ENCODE measurements around the gene C1QC. TPM values are rescaled to one million over a fixed set of nuclear protein-coding genes. Genes with fewer than 3 reads are reported as not detected.
"Not testable (repeated sequence)": the region's sequence is repeated elsewhere in the genome, so short reads cannot be mapped to it uniquely, and the experiment has no call there.

C1QC gene
- total RNA-seq, 1 donor from 2014 or later = not detected

GRCh38 chr1:22662986-22663408 lies 19.6 kb downstream of the C1QC start:
- Mint-ChIP-seq H3K4me1 (ENCODE audit: unreplicated experiment) (no peaks in the 10 kb centered on the region), H3K36me3 (ENCODE audit: unreplicated experiment) (no peaks in the 10 kb centered on the region), H3K27me3 (ENCODE audit: unreplicated experiment) (peaks cover 65% of the 10 kb centered on the region), H3K9me3 (ENCODE audit: unreplicated experiment) (no peaks in the 10 kb centered on the region), H3K27ac (ENCODE audit: unreplicated experiment) (no peak overlapping the region), H3K4me3 (ENCODE audit: unreplicated experiment) (no peak overlapping the region)
- no peak for DNase-seq (ENCODE audit: extremely low spot score, unreplicated experiment)
- TF ChIP-seq CTCF (IDR thresholded peaks at IDR 0.05) = no peak

- DNase-seq (ENCODE audit: extremely low spot score, unreplicated experiment) = no peak
- no peaks in the 10 kb centered on the region for H3K36me3 Mint-ChIP-seq (ENCODE audit: unreplicated experiment)
- H3K27me3 Mint-ChIP-seq (ENCODE audit: unreplicated experiment) = peaks cover 67% of the 10 kb centered on the region
- no peak overlapping the region for H3K4me3 Mint-ChIP-seq (ENCODE audit: unreplicated experiment)
- no peak overlapping the region for H3K27ac Mint-ChIP-seq (ENCODE audit: unreplicated experiment)
- H3K9me3 Mint-ChIP-seq (ENCODE audit: unreplicated experiment) = no peaks in the 10 kb centered on the region
- H3K4me1 Mint-ChIP-seq (ENCODE audit: unreplicated experiment) = no peaks in the 10 kb centered on the region
- TF ChIP-seq CTCF (IDR thresholded peaks at IDR 0.05) = peak; percentile 64
Measured at GRCh38 chr1:22665752-22666151, 22.3 kb downstream of the C1QC start.

GRCh38 chr1:22666412-22666811 lies 23.0 kb downstream of the C1QC start:
- Mint-ChIP-seq H3K36me3 (ENCODE audit: unreplicated experiment) (no peaks in the 10 kb centered on the region), H3K27ac (ENCODE audit: unreplicated experiment) (no peak overlapping the region), H3K4me3 (ENCODE audit: unreplicated experiment) (no peak overlapping the region), H3K9me3 (ENCODE audit: unreplicated experiment) (no peaks in the 10 kb centered on the region), H3K27me3 (ENCODE audit: unreplicated experiment) (peaks cover 71% of the 10 kb centered on the region), H3K4me1 (ENCODE audit: unreplicated experiment) (no peaks in the 10 kb centered on the region)
- TF ChIP-seq CTCF (IDR thresholded peaks at IDR 0.05) = no peak
- DNase-seq (ENCODE audit: extremely low spot score, unreplicated experiment) = no peak

GRCh38 chr1:22668840-22669239 lies 25.4 kb downstream of the C1QC start:
- H3K27me3 Mint-ChIP-seq (ENCODE audit: unreplicated experiment) = peaks cover 75% of the 10 kb centered on the region
- H3K27ac Mint-ChIP-seq (ENCODE audit: unreplicated experiment); H3K4me3 Mint-ChIP-seq (ENCODE audit: unreplicated experiment); DNase-seq (ENCODE audit: extremely low spot score, unreplicated experiment); H3K9me3 Mint-ChIP-seq (ENCODE audit: unreplicated experiment); H3K4me1 Mint-ChIP-seq (ENCODE audit: unreplicated experiment); H3K36me3 Mint-ChIP-seq (ENCODE audit: unreplicated experiment): not testable (repeated sequence)

- no peak overlapping the region for H3K27ac Mint-ChIP-seq (ENCODE audit: unreplicated experiment)
- TF ChIP-seq CTCF (IDR thresholded peaks at IDR 0.05) = no peak
Measured at GRCh38 chr1:22670352-22670975, 27.0 kb downstream of the C1QC start.

More at GRCh38 chr1:22670352-22670975, 27.0 kb downstream of the C1QC start:
- Mint-ChIP-seq H3K4me3 (ENCODE audit: unreplicated experiment) (no peak overlapping the region), H3K27me3 (ENCODE audit: unreplicated experiment) (peaks cover 76% of the 10 kb centered on the region), H3K36me3 (ENCODE audit: unreplicated experiment) (no peaks in the 10 kb centered on the region), H3K9me3 (ENCODE audit: unreplicated experiment) (no peaks in the 10 kb centered on the region), H3K4me1 (ENCODE audit: unreplicated experiment) (peaks cover 2% of the 10 kb centered on the region)
- no peak for DNase-seq (ENCODE audit: extremely low spot score, unreplicated experiment)
